ENCODE data around the gene SCYL1. TPM values are rescaled to one million over a fixed set of nuclear protein-coding genes. Genes with fewer than 3 reads are reported as not detected.
"Not testable (repeated sequence)": the region's sequence is repeated elsewhere in the genome, so short reads cannot be mapped to it uniquely, and the experiment has no call there.

SCYL1 gene
- total RNA-seq, 1 donor from 2014 or later: 128 TPM

DNA sequence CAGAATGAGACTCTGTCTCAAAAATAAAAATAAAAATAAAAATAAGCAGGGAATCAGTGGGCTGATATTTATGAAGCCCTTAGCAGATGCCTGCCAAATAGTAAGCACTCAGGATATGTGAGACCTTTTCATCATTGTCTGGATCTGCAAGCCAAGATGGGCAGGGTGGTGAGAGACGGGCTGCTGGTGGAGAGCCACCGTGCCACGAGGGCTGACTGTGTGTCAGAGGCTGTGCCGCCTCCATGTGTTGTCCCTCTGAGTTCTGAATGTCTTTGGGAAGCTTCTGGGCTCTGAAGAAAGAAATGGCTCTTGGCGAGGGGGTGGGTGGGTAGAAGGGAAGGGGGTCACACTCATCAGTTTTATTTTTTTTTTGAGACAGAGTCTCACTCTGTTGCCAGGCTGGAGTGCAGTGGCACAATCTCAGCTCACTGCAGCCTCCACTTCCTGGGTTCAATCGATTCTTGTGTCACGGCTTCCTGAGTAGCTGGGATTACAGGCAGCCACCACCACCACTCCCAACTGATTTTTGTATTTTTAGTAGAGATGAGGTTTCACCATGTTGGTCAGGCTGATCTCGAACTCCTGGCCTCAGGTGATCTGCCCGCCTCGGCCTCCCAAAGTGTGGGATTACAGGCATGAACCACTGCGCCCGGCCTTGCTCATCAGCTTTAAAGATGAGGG, 40.1 kb downstream of the SCYL1 start:
- DNase-seq (ENCODE audit: low read depth): not testable (repeated sequence)

DNA sequence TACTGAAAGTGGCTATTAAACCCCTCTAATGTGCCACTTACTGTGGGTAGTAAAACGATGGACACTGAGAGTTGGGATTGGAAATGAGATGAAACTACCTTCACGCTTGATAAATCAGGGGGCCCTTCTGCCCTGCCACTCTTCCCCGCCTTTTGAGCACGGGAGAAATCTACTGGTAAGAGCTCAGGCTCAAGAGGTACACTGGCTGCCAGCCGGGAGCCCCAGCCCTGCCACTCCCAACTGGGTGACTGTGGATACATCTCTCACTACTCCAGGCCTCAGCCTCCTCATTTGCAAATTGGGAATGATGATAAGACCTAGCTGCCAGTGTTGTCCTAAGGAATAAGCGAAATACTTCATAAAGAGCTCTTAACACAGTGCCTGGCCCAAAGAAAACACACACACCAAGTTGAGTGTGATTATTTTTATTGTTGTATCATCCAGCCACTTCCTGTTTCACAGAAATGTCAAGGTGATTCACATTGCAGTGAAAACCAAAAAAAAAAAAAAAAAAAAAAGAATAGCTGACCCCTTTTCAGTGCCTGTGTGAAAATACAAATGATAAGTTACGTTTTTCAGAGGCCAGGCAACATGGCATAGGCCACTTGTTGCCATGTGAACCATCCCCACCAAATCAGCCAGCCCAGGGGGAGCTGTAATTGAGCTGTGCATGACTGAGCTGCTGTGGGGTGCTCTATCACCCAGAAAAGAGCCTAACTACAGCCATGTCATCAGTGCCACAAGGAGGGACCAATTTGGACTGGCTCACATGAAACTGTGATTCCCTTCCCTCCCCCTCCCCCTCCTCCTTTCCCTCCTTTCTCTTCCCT, 41.0 kb downstream of the SCYL1 start:
- DNase-seq (ENCODE audit: low read depth): no peak

DNA sequence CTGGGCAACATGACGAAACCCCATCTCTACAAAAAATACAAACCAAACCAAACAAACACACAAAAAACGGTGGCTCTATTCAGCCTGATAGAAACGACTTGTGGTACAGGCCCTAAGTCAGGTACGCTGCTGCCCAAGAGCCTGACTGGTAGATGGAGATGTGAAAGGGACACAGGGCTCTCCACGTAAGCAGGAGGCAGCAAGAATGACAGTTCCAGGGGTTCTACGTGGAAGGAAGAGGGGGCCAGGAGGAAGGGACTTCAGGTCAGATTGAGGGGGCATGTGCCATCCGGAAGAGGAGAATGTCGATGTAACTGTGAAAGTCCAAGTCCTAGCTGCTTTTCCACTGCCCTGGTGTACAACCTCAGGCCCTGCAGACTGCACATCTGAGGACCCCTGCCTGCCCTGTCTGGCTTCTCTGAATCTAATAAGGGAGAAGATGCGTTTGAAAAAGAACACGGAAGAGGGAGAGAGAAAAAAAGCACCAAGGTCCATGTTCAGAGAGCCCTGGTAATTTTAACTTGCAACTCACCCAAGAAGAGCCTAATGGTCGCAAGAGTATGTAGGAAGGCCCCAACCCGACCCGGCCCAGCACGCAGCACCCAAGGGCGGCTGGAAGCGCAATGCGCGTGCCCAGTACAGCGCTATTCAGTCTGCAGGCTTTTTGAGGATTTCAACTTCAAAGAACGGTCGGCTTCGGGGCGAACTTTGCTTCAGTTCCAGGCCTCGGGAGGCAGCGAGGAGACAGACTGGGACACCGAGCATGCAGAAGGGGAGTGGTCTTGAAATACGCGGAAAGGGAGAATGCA, 44.5 kb downstream of the SCYL1 start:
- DNase-seq (ENCODE audit: low read depth): no peak

DNA sequence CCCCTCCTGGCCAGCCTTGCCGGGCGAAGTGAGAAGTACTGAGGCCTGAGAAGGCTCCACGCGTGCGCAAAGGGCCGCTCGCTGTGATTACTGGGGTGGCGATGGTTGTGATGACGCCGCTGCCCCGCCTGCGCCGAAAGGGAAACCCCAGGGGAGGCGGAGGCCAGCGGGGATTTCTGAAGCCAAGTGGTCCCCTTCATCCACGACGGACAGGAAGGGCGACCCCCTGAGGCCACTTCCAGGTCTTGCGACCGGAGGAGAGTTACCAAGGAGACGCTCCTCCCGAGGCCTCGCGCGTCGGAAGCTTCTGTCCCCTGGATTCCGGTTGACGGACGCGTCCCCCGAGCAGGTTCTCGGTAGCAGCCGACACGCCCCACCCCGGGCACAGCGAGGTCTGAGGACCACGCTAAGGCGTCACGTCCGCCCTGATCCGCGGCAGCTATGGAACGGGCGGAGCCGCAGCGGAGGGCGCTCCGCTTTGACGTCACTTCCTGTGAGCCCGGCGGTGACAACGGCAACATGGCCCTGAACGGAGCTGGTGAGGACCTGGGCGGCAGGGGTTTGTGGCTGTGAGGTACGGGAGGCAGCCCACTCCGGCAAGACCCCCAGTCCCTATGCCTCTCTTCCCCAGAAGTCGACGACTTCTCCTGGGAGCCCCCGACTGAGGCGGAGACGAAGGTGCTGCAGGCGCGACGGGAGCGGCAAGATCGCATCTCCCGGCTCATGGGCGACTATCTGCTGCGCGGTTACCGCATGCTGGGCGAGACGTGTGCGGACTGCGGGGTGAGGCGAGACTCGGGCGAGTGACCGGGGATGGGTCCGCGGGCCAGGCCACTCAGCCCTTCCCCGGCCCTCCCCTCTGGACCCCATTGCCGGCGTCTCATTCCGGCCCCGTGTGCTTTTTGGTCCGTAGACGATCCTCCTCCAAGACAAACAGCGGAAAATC, 45.4 kb downstream of the SCYL1 start, which contains the start of gene ZNRD2:
TSS of gene ZNRD2 (plus strand) at position 505 of the 946 bp plus-strand sequence. CDS start at position 520, 15 bp downstream.
- peak; percentile 98 for DNase-seq (ENCODE audit: low read depth)

DNA sequence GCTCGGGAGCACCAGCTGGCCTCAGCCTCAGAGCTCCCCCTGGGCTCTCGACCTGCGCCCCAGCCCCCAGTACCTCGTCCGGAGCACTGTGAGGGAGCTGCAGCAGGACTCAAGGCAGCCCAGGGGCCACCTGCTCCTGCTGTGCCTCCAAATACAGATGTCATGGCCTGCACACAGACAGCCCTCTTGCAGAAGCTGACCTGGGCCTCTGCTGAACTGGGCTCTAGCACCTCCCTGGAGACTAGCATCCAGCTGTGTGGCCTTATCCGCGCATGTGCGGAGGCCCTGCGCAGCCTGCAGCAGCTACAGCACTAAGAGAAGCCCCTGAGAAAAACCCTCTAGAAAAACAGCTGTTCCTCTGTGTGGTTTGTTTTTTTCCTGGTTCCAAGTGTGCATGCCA, 46.5 kb downstream of the SCYL1 start:
- DNase-seq (ENCODE audit: low read depth): no peak

DNA sequence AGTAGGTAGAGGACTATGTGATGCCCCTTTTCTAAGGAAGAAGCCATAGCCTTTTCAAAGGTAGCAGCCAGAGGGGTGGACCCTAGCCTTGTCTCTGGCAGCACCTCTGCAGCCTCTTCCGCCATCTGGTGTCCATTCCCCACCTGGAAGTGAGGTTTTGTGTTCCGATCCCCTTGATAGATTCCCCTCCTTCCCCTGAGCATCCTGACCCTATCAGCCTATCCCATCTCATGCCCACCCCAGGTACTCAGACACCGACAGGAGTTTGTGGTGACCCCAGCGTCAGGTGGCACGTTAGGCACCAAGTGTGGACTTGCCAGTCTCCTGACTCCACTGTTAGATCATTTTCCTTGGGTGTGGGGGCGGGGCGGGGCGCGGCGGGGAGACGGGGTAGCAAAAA, 47.1 kb downstream of the SCYL1 start:
- DNase-seq (ENCODE audit: low read depth): no peak

DNA sequence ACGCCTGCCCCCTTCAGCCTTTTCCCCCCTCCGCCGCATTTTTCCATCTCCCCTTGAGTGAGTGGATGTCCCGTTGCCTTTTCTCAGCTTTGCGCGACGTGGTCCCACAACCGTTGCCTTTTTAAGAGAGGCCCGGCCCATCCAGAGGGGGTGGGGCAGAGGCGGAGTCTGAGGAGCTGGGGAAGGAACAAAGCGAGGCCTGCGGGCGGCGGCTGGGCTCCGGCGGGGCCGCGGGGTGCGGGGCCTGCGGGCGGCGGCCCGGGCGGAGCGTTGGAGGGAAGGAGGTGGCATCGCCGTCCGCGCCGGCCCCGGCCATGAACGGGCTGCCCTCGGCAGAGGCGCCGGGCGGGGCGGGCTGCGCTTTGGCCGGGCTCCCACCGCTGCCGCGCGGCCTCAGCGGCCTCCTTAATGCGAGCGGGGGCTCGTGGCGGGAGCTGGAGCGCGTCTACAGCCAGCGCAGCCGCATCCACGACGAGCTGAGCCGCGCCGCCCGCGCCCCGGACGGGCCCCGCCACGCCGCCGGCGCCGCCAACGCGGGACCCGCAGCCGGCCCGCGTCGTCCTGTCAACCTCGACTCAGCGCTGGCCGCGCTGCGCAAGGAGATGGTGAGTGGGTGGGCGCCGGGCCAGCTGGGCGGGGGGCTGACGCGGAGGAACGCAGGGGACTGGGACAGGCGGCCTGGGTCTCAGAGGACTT, 47.6 kb downstream of the SCYL1 start, which contains the start of gene FAM89B:
TSS of gene FAM89B (plus strand) at position 183 of the 696 bp plus-strand sequence. CDS start at position 315, 132 bp downstream.
- peak; percentile 89 for DNase-seq (ENCODE audit: low read depth)

DNA sequence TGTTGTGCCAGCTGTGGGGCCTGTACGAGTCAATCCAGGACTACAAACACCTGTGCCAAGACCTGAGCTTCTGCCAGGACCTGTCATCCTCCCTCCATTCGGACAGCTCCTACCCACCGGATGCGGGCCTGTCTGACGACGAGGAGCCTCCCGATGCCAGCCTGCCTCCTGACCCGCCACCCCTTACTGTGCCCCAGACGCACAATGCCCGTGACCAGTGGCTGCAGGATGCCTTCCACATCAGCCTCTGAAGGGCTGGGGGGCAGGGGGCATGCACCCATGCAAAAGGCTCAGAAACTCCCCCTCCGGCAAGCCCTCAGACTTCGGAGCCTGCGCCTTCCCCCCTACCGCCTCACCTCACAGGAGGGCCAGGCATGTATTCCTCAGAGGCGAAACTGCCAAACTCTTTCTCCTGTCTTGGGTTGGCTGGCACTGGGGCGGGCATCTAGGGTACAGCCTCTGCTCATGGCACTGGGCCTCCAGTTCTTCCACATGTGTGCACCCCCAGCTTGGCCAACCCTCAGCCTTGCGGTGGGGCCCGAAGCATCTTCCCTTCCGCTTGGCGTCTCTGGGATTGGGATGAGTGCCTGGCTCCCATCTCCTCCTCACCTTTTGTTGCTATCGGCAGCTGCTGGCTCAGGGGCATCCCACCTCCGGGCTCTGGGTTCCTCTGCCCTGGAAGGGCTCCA, 48.7 kb downstream of the SCYL1 start:
- no peak for DNase-seq (ENCODE audit: low read depth)

DNA sequence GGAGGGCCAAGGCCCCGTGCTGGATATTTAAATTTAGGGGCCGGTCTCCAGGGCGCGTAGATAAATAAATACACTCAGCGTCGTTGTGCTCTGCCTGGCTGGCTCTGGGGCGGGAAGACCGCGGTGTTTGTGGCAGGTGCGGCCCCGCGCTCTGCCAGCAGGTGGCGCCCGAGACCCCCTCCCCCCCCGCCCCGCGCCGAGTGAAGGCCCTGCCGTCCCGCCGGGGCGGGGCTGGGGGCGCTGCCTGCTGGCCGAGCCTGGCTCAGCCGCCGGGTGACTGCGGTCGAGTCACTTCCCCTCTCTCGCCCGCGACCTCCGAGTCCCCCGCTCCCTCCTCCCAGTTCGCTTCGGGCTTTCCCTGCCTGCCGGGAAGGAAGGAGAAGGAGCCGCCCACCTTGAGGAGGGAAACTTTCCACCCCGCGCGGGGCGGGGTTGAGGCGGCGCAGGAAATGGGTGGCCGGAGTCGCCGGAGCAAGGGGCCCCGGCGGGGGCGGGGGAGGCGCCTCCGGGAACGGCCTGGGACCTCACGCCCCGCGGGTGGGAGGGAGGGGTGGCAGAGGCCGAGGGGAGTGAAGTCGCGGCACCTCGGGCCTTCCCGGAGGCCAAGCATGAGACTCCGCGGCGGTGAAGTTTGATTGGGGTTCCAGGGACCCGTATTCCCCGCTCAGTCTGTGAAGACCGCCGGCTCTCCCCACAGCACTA, 49.4 kb downstream of the SCYL1 start:
- DNase-seq (ENCODE audit: low read depth): peak; percentile 92

DNA sequence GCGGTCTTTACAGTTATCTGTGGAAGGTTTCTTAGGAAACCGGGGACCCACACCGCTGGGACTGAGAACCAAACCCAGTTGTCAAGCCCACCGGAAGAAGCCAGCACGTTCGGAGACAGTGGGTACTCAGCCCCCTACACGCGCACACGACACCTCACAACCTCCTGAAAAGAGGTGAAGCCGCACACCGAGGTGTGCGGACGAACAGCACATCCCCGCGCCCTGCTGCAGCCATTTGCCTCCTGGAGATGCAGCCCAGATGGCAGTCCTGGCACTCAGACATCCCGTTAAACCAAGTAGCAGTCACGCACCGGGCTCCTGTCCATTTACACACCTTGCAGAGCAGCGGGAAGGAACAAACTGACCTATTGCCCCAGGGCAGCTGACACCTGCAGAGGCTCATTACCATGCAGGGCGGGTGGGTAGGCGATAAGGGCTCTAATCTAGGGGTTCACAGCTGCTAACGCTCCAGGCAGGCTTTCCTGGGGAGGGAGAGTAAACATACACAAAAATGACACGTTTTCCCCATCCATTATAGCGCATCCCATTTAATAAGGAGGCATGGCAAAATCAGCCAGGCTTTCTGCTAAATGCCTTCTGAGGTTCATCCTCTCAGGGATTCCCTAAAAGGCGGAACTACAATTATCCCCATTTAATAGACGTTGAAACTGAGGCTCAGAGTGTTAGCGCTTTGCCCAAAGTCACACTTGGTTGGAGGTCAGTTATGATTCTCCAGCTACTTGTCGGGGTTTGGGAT, 50.1 kb downstream of the SCYL1 start:
- DNase-seq (ENCODE audit: low read depth): no peak

DNA sequence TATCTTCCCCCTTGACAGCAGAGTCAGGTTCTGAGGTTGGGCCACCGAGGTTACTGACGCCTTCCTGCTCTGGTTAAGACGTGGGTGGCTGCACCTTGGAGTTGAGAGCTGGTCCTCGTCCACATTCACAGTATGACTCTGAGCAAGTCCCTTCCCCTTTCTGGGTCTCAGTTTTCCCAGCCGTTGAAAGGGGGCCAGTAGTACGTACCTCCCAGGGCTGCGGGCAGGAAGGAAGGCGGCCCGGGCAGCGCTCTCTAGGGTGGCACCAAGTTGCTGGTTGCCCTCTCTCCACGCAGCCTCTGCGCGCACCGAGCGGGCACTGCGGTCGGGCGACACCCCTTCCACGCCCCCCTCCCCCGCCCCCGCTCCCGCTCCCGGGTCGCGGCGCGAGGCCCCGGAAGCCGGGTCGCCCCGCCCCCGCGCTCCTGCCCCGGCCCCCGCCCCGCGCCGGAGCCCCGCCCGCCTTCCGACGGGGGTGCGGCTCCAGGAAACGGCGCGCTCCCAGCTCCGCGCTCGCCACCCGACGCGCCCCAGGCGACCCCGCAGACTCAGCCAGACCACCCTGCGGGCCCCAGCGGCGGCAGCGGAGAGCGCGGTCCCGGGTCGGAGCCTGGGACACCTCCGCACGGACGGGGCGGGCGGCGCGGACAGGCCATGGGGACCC, 50.8 kb downstream of the SCYL1 start, which contains the start of gene EHBP1L1:
TSS of gene EHBP1L1 (plus strand) at position 486 of the 664 bp plus-strand sequence. CDS start 250 bp downstream, outside the sequence.
- peak; percentile 70 for DNase-seq (ENCODE audit: low read depth)

DNA sequence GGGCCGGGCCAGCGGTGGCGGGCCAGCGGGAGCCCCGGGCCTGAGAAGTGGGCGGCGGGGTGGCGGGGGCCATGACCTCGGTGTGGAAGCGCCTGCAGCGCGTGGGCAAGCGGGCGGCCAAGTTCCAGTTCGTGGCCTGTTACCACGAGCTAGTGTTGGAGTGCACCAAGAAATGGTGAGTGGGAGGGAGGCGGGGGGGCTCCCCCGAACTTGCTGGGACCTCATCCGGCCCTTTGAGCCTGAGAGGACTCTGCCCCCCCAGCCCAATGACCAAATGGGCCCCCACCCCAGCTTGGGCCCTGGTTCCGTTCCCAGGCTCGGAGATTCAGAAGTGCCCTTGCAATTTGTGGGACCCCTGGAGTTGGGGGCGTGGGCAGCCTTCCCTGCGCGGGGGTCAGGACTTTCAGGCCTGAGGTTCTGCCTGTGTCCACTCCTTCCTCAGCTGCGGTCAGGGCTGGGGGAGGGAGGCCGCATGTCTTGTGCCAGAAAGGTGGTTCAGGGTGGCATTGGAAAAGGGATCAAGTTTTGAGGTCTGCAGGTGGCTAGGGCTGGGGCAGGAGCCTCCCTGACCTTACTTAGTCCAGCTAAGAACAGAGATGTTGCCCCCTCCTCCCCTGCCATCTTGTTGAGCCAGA, 51.5 kb downstream of the SCYL1 start:
- peak; percentile 75 for DNase-seq (ENCODE audit: low read depth)

DNA sequence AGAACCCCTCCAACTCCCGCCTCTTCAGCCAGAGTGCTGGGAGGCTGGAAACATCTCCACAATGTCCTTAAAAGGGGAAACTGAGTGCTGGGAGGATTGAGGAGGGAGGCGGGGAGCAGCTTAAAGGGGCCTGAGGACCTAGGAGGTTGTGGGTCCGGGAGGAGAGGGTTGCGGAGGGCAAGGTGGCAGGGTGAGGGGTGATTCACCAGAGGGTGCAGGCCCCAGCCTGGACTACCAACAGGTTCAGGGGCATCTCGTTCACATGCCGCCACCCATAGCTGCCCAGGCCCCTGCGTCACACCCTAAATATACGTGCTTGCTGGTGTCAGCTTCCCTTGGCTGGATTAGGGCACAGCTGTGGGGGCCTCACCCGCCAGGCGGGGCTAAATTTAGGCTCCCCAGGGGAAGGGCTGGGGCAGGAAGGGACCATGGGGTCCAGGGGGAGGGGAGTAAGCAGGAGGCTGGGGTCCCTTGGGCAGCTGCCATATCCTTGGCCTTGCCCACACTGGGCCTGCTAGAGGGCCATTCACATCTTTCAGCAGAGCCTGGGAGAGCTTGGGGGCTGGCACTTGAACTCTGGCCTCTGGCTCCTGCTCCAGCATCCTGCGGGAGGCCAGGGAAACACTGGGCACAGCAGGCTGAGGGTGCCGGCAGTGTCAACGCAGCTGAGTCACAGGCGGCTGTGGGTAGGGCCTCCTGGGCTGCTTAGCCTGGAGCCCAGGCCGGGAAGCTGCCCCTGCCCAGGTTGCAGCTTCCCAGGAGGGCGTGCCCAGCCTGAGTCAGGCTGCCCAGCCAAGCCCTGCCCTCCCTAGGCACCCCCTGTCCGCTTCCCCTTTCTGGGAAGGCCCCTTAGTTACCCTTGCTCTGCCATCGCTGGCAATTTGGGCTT, 52.2 kb downstream of the SCYL1 start:
- DNase-seq (ENCODE audit: low read depth): peak; percentile 98

DNA sequence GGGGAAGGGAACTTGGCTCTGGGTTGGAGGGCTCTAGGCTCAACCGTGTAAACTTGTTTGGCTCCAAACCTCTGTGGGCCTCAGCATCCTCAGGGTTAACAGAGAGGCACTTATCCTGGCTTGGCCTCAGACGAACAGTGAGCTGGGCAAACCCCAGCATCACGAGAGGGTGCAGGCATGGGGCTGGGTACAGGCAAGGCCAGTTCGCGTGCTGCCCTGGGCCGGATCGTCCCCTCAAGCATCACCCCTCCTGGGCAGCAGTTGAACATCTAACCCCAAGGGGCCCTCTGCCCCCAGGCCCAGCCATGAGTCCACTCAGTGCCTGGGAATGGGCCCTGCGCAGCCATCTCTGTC, 52.9 kb downstream of the SCYL1 start:
- no peak for DNase-seq (ENCODE audit: low read depth)

DNA sequence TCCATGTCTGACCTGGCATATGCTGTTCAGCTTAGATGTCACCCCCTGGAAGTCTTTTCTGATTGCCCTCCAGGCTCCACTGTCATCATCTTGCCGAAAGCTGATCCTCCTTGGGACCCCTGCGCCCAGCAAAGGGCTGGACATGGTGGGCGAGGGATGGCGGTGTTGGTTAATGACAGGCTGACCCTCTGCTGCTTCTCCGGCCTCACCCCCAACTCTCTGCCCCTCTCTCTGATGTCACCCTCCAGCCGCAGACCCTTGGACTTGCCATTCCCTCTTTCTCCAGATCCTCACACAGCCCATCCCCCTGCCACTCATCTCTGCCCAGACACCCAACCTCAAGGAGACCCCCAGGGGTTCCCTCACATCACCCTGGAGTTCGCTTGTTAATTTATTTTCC, 53.3 kb downstream of the SCYL1 start:
- DNase-seq (ENCODE audit: low read depth): no peak

DNA sequence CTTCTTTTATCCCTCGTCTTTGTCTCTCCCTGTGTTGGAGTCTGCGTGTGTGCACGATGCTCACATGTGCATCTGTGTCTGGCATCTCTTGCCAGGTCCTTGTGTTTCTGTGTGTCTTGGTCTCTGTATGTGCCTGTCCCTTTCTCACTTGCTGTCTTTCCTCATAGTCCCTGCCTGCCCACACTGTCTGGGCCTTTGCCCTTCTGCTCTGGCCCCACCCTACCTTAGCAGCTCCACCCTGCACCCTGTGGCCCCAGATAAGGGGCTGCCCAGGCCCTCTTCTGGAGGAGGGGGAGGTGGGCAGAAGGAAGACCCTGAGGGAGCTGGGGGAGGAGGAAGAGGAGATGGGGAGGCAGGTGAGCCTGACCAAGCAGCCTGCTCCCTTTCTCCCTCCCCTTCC, 53.8 kb downstream of the SCYL1 start:
- DNase-seq (ENCODE audit: low read depth): no peak
